Left ventricle myocardium inferior (tissue), 1 donor: Measurements from ENCODE around the gene IPMK. TPM values are rescaled to one million over a fixed set of nuclear protein-coding genes. Genes with fewer than 3 reads are reported as not detected.
"Not testable (repeated sequence)": the region's sequence is repeated elsewhere in the genome, so short reads cannot be mapped to it uniquely, and the experiment has no call there.

Experiments
- DNase-seq: peaks from one replicate; pipeline ENCODE4 v3.0.0-alpha.2; 2020
- H3K27ac ChIP-seq: fragments of 200-600 bp; replicated peaks from 2 replicates; pipeline ENCODE4 v1.8.0; 2021
- H3K27me3 ChIP-seq: fragments of 200-600 bp; 2 replicates; pipeline ENCODE4 v1.8.0; 2021; ENCODE audit warnings: low read depth
- H3K36me3 ChIP-seq: fragments of 200-600 bp; 2 replicates; pipeline ENCODE4 v1.8.0; 2021
- H3K4me1 ChIP-seq: fragments of 200-600 bp; 2 replicates; pipeline ENCODE4 v1.8.0; 2021
- H3K4me3 ChIP-seq: fragments of 200-600 bp; 2 replicates; pipeline ENCODE4 v1.8.0; 2021; ENCODE audit warnings: mild to moderate bottlenecking, moderate library complexity
- H3K9me3 ChIP-seq: fragments of 200-600 bp; replicated peaks from 2 replicates; pipeline ENCODE4 v1.8.0; 2021
- CTCF ChIP-seq: fragments of 200-600 bp; IDR thresholded peaks from 2 replicates; pipeline ENCODE4 v1.8.0; 2021; ENCODE audit warnings: antibody characterized with exemption, mild to moderate bottlenecking, borderline replicate concordance
- intact Hi-C: fragments of 100-400 bp; cut with micrococcal nuclease; formaldehyde crosslinking; loops from one replicate; pipeline ENCODE4 v1.11.0; 2022
- total RNA-seq: library from RNA; stranded (reverse); fragmentation: NEBNext Ultra II Directional; extraction: Animal tissue kit (Norgen Biotek cat#: 25700); gene quantifications from one replicate; pipeline ENCODE4 v1.2.1, GENCODE V29; 2021
- donor health status: DM: no; HTN: yes; CAD: no; lungs with severe emphysema.

Gene IPMK
- total RNA-seq, 1 donor from 2014 or later, result 2.3 TPM

DNA sequence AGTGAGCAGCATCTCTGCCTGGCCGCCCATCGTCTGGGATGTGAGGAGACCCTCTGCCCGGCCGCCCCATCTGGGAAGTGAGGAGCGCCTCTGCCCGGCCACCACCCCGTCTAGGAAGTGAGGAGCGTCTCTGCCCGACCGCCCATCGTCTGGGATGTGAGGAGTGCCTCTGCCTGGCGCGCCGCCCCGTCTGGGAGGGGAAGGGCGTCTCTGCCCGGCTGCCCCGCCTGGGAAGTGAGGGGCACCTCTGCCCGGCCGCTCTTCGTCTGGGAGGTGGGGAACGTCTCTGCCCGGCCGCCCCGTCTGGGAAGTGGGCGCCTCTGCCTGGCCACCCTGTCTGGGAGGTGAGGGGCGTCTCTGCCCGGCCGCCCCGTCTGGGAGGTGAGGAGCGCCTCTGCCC, 23.9 kb downstream of the IPMK start:
- H3K4me1 ChIP-seq, result peaks cover 16% of the 10 kb centered on the region
- H3K27ac ChIP-seq, H3K36me3 ChIP-seq, H3K27me3 ChIP-seq, intact Hi-C loops, H3K4me3 ChIP-seq, DNase-seq: not testable (repeated sequence)
- H3K9me3 ChIP-seq, result peaks cover 11% of the 10 kb centered on the region

DNA sequence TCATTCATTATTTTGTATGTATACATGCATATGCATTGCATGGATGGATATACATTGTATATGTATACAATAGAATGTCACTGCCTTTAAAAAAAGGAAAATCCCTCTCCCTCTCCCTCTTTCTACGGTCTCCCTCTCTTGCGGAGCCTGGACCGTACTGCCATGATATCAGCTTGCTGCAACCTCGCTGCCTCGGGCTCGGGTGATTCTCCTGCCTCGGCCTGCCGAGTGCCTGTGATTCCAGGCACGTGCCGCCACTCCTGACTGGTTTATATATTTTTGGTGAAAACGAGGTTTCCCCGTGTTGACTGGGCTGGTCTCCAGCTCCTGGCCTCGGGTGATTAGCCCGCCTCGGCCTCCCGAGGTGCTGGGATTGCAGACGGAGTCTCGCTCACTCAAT, 24.4 kb downstream of the IPMK start:
- DNase-seq, result no peak
- Histone ChIP-seq H3K4me3 (no peak overlapping the region), H3K27me3 (no peaks in the 10 kb centered on the region), H3K9me3 (peaks cover 11% of the 10 kb centered on the region), H3K4me1 (peaks cover 21% of the 10 kb centered on the region), H3K27ac (no peak overlapping the region), H3K36me3 (no peaks in the 10 kb centered on the region)
- TF ChIP-seq CTCF, result no peak
- intact Hi-C loops, result no loop called here

GRCh38 chr10:58241346-58241745, 26.3 kb downstream of the IPMK start:
- Histone ChIP-seq H3K36me3 (peaks cover 12% of the 10 kb centered on the region), H3K4me3 (no peak overlapping the region), H3K27me3 (no peaks in the 10 kb centered on the region), H3K27ac (no peak overlapping the region), H3K9me3 (peaks cover 4% of the 10 kb centered on the region), H3K4me1 (peaks cover 21% of the 10 kb centered on the region)
- no peak for TF ChIP-seq CTCF
- intact Hi-C loops, result no loop called here
- no peak for DNase-seq

GRCh38 chr10:58240531-58240930, 27.2 kb downstream of the IPMK start:
- Histone ChIP-seq H3K36me3 (peaks cover 20% of the 10 kb centered on the region), H3K27me3 (no peaks in the 10 kb centered on the region), H3K4me1 (peaks cover 21% of the 10 kb centered on the region), H3K9me3 (no peaks in the 10 kb centered on the region), H3K4me3 (no peak overlapping the region), H3K27ac (no peak overlapping the region)
- intact Hi-C loops, result no loop called here
- DNase-seq, result no peak
- no peak for TF ChIP-seq CTCF

DNA sequence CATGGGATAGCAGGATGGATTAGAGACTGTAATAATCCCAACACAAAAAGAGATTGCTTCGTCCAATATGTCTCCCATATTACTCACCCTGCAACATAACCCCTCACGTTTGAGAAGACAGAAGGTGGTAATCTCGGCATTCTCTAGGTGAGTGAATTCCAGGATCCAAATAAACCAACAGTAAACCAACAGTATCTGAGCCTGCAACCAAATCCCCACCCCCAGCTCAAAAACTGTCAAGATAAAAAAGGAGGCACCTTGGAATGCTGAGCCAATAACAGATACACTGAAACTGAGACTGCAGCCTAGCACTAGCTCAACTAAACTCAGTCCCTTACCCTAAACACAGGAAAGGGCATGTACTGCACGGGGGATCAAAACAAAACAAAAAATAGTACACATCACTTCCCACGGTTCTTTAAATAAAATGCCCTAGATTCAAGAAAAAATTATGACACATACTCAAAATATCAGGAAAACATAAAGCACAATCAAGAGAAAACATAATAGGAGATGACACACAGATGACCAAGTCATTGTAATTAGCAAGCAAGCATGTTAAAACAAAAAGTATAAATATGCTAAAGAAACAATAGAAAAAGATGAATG, 28.0 kb downstream of the IPMK start:
- no peak overlapping the region for H3K4me3 ChIP-seq
- peaks cover 29% of the 10 kb centered on the region for H3K36me3 ChIP-seq
- DNase-seq, result no peak
- no peaks in the 10 kb centered on the region for H3K27me3 ChIP-seq
- H3K27ac ChIP-seq, result no peak overlapping the region
- H3K4me1 ChIP-seq, result peaks cover 21% of the 10 kb centered on the region
- H3K9me3 ChIP-seq, result no peaks in the 10 kb centered on the region
- TF ChIP-seq CTCF, result no peak
- intact Hi-C loops, result no loop called here

DNA sequence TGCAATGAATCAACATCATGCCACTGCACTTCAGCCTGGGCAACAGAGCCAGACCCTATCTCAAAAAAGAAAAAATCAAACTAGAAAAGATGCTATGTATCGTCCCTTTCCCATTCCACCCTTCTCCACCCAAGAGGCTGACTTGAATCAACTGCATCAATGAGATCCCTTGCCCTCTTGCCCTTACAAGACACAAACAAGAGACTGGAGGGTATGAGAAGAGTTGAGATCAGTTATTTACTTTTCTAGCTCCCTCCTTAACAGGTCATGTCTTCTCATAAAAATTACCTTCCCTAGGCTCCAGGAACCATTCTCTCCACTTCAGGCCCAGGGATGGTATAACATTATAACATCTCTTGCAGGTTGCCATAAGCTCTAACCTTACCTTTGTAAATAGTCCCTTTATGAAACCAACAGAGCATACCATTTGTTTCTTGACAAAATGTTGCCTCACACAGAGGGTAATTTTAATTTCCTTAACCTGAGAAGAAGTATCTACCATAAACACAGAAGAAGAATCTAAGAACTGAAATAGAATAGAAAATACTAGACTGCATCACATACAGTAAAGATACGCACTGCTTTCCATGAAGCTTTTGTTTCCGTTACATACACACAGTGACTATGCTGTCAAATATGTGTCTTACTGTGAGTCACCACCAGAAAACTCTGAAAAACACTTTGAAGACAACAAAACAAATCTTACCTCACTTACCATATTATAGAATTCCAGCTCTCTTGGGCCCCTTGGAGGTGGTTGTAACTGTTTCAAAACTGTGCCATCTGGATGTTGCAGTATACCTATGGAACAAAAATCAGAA, 30.5 kb downstream of the IPMK start:
- TF ChIP-seq CTCF, result no peak
- no peak overlapping the region for H3K4me3 ChIP-seq
- no peak overlapping the region for H3K27ac ChIP-seq
- peaks cover 42% of the 10 kb centered on the region for H3K36me3 ChIP-seq
- H3K4me1 ChIP-seq, result peaks cover 21% of the 10 kb centered on the region
- peaks cover 4% of the 10 kb centered on the region for H3K9me3 ChIP-seq
- no peak for DNase-seq
- no peaks in the 10 kb centered on the region for H3K27me3 ChIP-seq
- intact Hi-C loops, result no loop called here

GRCh38 chr10:58229856-58230255, 37.8 kb downstream of the IPMK start:
- H3K4me3 ChIP-seq, intact Hi-C loops, H3K4me1 ChIP-seq, DNase-seq, H3K27me3 ChIP-seq, H3K9me3 ChIP-seq, H3K27ac ChIP-seq: not testable (repeated sequence)
- peaks cover 71% of the 10 kb centered on the region for H3K36me3 ChIP-seq
